Measurements from ENCODE around the gene TMIGD1. TPM values are rescaled to one million over a fixed set of nuclear protein-coding genes. Genes with fewer than 3 reads are reported as not detected.
A peak's percentile ranks its signal among the peaks of the same experiment; 100 is the strongest.

Gene TMIGD1
- total and polyA plus RNA-seq, 2 of the 13 experiments (the other 11 are each of a cell fraction or from before 2014, with no cell fraction given), result not detected

GRCh38 chr17:30291543-30292285 lies 42.1 kb downstream of the TMIGD1 start, which contains the start of gene BLMH (continued):
- TF ChIP-seq ZFP91 (CRISPR knock-in tag; IDR thresholded peaks at IDR 0.05; ENCODE audit: borderline replicate concordance) (peak; percentile 82; the same call in 1 of the 2 replicates), KLF15 (CRISPR knock-in tag; IDR thresholded peaks at IDR 0.05; ENCODE audit: borderline replicate concordance) (peak; percentile 30; the same call in 1 of the 2 replicates), YEATS4 (CRISPR knock-in tag; IDR thresholded peaks at IDR 0.05; ENCODE audit: borderline replicate concordance) (peak; percentile 17; the same call in 1 of the 2 replicates), ZFY (CRISPR knock-in tag; IDR thresholded peaks at IDR 0.05) (peak; percentile 84), ZNF891 (CRISPR knock-in tag; IDR thresholded peaks at IDR 0.05) (peak; percentile 72; the same call in 1 of the 2 replicates), PRDM10 (CRISPR knock-in tag; IDR thresholded peaks at IDR 0.05; ENCODE audit: low read depth) (0 out of 2 replicates have a peak, but pooled peaks have one; percentile 15), ZNF34 (CRISPR knock-in tag; IDR thresholded peaks at IDR 0.05; ENCODE audit: borderline replicate concordance) (no peak; the same call in 1 of the 2 replicates), ZNF563 (CRISPR knock-in tag; IDR thresholded peaks at IDR 0.05) (peak; percentile 73), ZNF574 (CRISPR knock-in tag; IDR thresholded peaks at IDR 0.05) (peak; percentile 72), NR2F2 (IDR thresholded peaks at IDR 0.05; ENCODE audit: borderline replicate concordance, low read depth) (peak; percentile 33; the same call in 1 of the 2 replicates), RCOR2 (CRISPR knock-in tag; IDR thresholded peaks at IDR 0.05) (no peak), ZNF749 (CRISPR knock-in tag; IDR thresholded peaks at IDR 0.05; ENCODE audit: borderline replicate concordance) (peak; percentile 64; the same call in 1 of the 2 replicates), KLF12 (CRISPR knock-in tag; IDR thresholded peaks at IDR 0.05; ENCODE audit: borderline replicate concordance) (peak; percentile 30; the same call in 1 of the 2 replicates), ZNF414 (CRISPR knock-in tag; IDR thresholded peaks at IDR 0.05) (peak; percentile 80; the same call in 1 of the 2 replicates), BRD4 (CRISPR knock-in tag; IDR thresholded peaks at IDR 0.05) (0 out of 2 replicates have a peak, but pooled peaks have one; percentile 12), DMAP1 (CRISPR knock-in tag; IDR thresholded peaks at IDR 0.05) (peak; percentile 1; the same call in 1 of the 2 replicates)
